AG08396 (cell line): ENCODE data around the gene STX12.
A peak's percentile ranks its signal among the peaks of the same experiment; 100 is the strongest.
"Not testable (repeated sequence)": the region's sequence is repeated elsewhere in the genome, so short reads cannot be mapped to it uniquely, and the experiment has no call there.

Experiments
- DNase-seq: peaks from one replicate; pipeline ENCODE4 v3.0.0; 2012; ENCODE audit warnings: low spot score, mixed read lengths

STX12 gene

GRCh38 chr1:27775336-27775735 is 2.3 kb downstream of the STX12 start:
- DNase-seq, result not testable (repeated sequence)

- DNase-seq, result not testable (repeated sequence)
Observed at GRCh38 chr1:27776276-27776675, 3.3 kb downstream of the STX12 start.

- DNase-seq, result no peak
Observed at GRCh38 chr1:27778056-27778455, 5.0 kb downstream of the STX12 start.

- no peak for DNase-seq
Observed at GRCh38 chr1:27779122-27779521, 6.1 kb downstream of the STX12 start.

- DNase-seq, result no peak
Observed at GRCh38 chr1:27782950-27783349, 9.9 kb downstream of the STX12 start.

GRCh38 chr1:27784700-27785099 is 11.7 kb downstream of the STX12 start:
- no peak for DNase-seq

- DNase-seq, result peak; percentile 35
Observed at GRCh38 chr1:27785781-27786455, 12.9 kb downstream of the STX12 start.

GRCh38 chr1:27787895-27788294 is 14.9 kb downstream of the STX12 start:
- no peak for DNase-seq

GRCh38 chr1:27789540-27790041 is 16.6 kb downstream of the STX12 start:
- DNase-seq, result no peak

- DNase-seq, result not testable (repeated sequence)
Observed at GRCh38 chr1:27790270-27790669, 17.3 kb downstream of the STX12 start.

GRCh38 chr1:27795601-27796000 is 22.6 kb downstream of the STX12 start:
- no peak for DNase-seq

GRCh38 chr1:27804791-27805190 is 31.8 kb downstream of the STX12 start:
- DNase-seq, result no peak

GRCh38 chr1:27806758-27807157 is 33.7 kb downstream of the STX12 start:
- DNase-seq, result no peak

GRCh38 chr1:27807385-27807784 is 34.4 kb downstream of the STX12 start:
- no peak for DNase-seq

GRCh38 chr1:27808131-27808530 is 35.1 kb downstream of the STX12 start:
- DNase-seq, result not testable (repeated sequence)

GRCh38 chr1:27809883-27810282 is 36.9 kb downstream of the STX12 start:
- no peak for DNase-seq

- DNase-seq, result no peak
Observed at GRCh38 chr1:27811741-27812500, 38.9 kb downstream of the STX12 start.

GRCh38 chr1:27816921-27817630 is 44.1 kb downstream of the STX12 start:
- peak; percentile 49 for DNase-seq

- DNase-seq, result no peak
Observed at GRCh38 chr1:27821761-27822315, 48.8 kb downstream of the STX12 start.

GRCh38 chr1:27823784-27824183 is 50.8 kb downstream of the STX12 start:
- DNase-seq, result no peak

GRCh38 chr1:27824411-27824810 is 51.4 kb downstream of the STX12 start:
- no peak for DNase-seq

GRCh38 chr1:27829339-27829960 is 56.4 kb downstream of the STX12 start:
- DNase-seq, result not testable (repeated sequence)
